ENCODE data around the gene SYNM. TPM values are rescaled to one million over a fixed set of nuclear protein-coding genes. Genes with fewer than 3 reads are reported as not detected.

The SYNM gene
- total RNA-seq, 1 donor from 2014 or later, result 45.1 TPM

DNA sequence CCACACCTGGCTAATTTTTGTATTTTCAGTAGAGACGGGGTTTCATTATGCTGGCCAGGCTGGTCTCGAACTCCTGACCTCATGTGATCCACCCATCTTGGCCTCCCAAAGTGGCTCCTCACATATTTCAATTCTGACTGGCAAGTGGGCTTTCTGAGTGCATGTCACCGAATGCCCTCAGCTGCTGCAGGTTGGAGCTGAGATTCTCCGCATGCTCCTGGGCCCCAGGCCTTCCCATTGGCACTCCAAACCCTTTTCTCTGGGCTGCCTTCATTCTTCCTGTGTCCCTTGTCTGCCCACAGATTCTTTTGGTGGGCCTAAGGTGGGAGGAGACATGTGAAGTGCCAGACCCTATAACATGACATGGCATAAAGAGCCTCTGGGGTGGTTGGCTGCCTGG lies 67.3 kb downstream of the SYNM start:
- DNase-seq, result no peak

- DNase-seq, result no peak
These were observed 68.1 kb downstream of the SYNM start for GRCh38 chr15:99172989-99173388.

GRCh38 chr15:99174567-99175395 lies 69.9 kb downstream of the SYNM start:
- no peak for DNase-seq

GRCh38 chr15:99176757-99177156 lies 71.9 kb downstream of the SYNM start:
- DNase-seq, result peak; percentile 31

DNA sequence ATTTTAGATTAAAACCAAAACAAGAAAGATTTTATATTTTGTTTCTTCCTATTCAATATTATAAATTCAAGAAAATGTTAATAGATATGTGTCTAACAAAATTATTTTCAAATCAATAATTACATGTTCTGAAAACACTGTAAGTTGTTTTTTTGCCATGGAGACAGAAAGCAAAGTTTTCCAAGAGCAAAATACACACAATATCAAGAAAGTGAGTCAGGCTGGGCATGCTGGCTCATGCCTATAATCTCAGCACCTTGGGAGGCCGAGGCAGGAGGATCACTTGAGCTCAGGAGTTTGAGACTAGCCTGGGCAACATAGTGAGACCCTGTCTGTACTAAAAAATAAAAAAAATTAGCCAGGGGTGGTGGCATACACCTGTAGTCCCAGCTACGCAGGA lies 72.8 kb downstream of the SYNM start:
- DNase-seq, result peak; percentile 10

GRCh38 chr15:99180086-99180963 lies 75.4 kb downstream of the SYNM start:
- no peak for DNase-seq

- DNase-seq, result no peak
These were observed 76.1 kb downstream of the SYNM start for GRCh38 chr15:99180964-99181306.

DNA sequence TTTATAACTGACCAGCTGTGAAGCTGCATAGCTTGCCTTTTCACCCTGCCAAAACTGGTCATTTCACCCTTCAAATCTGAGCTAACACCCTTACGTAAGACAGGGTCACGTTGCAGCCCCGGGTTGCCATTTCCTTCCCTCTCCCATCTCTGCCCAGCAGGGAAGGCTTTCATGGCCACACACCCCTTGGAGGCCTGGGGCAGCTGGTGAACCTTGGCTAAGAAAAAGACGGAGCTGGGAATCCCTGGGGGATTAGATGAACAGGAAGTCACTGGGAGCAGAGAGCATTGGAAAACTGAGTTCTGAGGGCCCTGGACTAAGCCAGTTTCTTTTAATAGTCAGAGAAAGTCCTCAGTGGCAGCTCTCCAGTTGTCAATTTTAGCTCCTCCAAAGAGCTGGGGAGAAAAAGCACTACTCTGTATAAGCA lies 76.7 kb downstream of the SYNM start:
- DNase-seq, result no peak

DNA sequence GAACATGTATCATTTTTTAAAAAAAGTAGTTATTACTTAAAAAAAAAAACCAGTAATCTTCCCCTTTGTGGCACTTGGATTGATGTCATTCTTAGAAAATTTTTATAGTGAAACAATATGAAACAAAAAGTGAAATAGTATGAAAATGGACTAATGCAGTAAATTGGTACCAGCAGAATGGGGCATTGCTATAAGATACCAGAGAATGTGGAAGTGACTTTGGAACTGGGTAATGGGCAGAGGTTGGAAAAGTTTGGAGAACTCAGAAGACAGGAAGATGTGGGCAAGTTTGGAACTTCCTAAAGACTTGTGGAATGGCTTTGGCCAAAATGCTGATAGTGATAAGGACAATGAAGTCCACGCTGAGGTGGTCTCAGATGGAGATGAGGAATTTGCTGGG lies 77.9 kb downstream of the SYNM start:
- DNase-seq, result no peak

Other genes starting within 250 kb of the SYNM start
- gene PGPEP1L, start 97.3 kb upstream of the SYNM start, total RNA-seq, result not detected in 2 replicates
- gene TTC23, start 144.5 kb downstream of the SYNM start, total RNA-seq, result 28.2 and 28.3 TPM in 2 replicates
- 17.0 and 19.8 TPM in 2 replicates for gene LRRC28, start 146.4 kb downstream of the SYNM start, total RNA-seq